Measurements from ENCODE around the gene ZNF853.
"Not testable (repeated sequence)": the region's sequence is repeated elsewhere in the genome, so short reads cannot be mapped to it uniquely, and the experiment has no call there.

Gene ZNF853

DNA sequence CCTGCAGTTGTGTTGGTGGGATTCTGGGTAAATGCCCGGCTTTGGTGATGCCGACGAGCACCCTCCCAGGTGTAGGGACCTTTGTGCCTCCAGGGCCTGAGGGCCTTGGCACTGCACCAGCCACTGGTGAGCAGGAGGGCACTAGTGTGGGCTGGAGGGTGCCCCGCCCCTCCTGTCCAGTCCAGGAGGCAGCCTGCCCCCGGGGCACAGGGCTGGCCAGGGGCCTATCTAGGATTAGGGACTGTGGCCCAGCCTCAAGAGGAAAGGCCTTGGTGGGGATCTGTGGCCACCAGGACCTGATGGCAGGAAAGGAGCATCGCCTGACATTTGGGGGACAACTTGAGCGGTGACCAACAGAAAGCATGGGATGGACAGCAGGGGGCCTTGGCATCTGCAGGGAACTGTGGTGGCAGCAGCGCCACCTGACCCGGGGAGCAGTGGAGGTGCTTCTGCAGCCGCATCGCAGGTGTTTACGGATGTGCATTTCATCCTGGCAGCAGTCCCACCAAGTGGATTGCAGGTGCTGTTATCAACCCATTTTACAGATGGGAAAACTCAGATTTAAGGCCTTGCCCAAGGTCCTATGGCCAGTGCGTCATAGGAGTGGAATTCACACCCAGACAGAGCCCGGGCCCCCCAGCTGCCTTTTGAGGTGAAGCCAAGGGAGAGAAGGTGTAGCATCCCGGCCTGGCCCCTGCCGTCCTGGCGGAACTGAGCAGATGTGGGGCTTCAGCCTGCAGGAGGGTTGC, 32.8 kb downstream of the ZNF853 start:
- DNase-seq (ENCODE audit: low read depth): no peak
- no peak overlapping the region for H3K4me3 ChIP-seq (ENCODE audit: low read depth, low read length)

GRCh38 chr7:6648815-6649104, 33.4 kb downstream of the ZNF853 start:
- no peak overlapping the region for H3K4me3 ChIP-seq (ENCODE audit: low read depth, low read length)
- DNase-seq (ENCODE audit: low read depth): no peak

GRCh38 chr7:6649241-6649961, 34.0 kb downstream of the ZNF853 start:
- H3K4me3 ChIP-seq (ENCODE audit: low read depth, low read length): no peak overlapping the region
- DNase-seq (ENCODE audit: low read depth): no peak

GRCh38 chr7:6650086-6650485, 34.7 kb downstream of the ZNF853 start:
- no peak overlapping the region for H3K4me3 ChIP-seq (ENCODE audit: low read depth, low read length)
- DNase-seq (ENCODE audit: low read depth): no peak

GRCh38 chr7:6650521-6651011, 35.2 kb downstream of the ZNF853 start:
- H3K4me3 ChIP-seq (ENCODE audit: low read depth, low read length): no peak overlapping the region
- DNase-seq (ENCODE audit: low read depth): no peak

GRCh38 chr7:6651851-6652445, 36.5 kb downstream of the ZNF853 start:
- no peak overlapping the region for H3K4me3 ChIP-seq (ENCODE audit: low read depth, low read length)
- no peak for DNase-seq (ENCODE audit: low read depth)

- no peak for DNase-seq (ENCODE audit: low read depth)
- no peak overlapping the region for H3K4me3 ChIP-seq (ENCODE audit: low read depth, low read length)
These were observed 37.1 kb downstream of the ZNF853 start for GRCh38 chr7:6652446-6653011.

DNA sequence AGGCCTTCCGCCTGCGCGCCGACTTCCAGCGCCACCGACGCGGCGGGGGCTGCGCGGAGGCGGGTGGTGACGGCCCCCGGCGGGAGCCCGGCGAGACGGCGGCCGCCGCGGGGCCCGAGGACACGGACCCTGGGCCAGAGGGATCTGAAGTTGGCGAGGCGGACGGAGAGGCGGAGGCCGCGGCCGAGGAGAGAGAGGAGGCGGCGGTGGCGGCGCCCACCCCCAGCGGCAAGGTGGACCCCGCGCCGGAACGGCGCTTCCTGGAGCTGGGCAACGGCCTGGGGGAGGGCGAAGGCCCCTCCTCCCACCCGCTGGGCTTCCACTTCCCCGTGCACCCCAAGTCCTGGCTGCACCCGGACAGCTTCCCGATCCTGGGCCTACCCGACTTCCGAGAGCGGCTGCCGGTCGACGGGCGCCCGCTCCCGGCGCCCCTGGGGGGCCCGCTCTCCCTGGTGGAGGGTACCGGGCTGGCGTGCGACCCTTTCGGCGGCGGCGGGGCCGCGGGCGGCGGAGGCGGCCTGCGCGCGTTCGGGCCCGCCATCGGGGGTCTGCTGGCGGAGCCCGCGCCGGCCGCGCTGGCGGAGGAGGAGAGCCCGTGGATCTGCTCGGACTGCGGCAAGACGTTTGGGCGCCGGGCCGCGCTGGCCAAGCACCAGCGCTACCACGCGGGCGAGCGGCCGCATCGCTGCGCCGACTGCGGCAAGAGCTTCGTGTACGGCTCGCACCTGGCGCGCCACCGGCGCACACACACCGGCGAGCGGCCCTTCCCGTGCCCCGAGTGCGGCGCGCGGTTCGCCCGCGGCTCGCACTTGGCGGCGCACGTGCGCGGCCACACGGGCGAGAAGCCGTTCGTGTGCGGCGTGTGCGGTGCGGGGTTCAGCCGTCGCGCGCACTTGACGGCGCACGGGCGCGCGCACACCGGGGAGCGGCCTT, 37.9 kb downstream of the ZNF853 start:
- H3K4me3 ChIP-seq (ENCODE audit: low read depth, low read length): no peak overlapping the region
- DNase-seq (ENCODE audit: low read depth): no peak

GRCh38 chr7:6654113-6654841, 38.9 kb downstream of the ZNF853 start:
- DNase-seq (ENCODE audit: low read depth): no peak
- H3K4me3 ChIP-seq (ENCODE audit: low read depth, low read length): no peak overlapping the region

DNA sequence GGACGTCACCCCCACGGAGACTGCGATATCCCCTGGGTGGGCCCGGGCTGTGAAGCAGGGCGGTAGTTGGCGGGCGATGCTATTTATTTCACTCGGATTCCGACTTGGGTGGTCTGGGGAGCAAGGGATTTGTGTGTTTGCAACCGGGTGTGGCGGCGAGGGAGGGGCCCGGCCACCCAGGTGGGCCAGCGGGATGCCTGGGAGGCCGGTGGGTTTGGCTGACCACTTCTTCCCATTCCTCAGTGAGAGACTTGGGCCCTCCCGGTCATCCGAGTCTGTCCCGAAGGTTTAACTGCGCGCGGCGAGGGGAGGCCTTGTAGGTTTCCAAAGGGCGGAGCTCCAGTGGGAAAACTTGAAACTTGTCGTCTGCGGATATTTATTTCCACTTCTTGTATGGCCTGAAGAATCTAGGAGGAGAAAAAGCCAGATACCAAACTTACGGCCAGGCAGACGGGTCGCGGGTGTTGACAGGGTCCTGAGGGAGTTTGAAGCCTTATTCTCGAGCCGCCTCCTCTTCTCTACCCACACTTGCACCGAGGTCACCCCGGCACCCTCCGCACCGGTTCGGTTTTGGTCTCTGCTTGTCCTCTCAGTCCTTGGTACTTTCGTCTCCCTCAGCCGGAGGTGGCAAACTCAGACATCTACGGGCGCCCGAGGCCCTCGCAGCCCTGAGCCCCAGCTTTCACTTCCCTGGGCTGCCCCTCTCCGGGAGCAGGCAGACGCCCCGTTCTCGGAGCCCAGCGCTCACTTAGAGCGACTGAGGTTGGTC, 39.6 kb downstream of the ZNF853 start:
- no peak overlapping the region for H3K4me3 ChIP-seq (ENCODE audit: low read depth, low read length)
- no peak for DNase-seq (ENCODE audit: low read depth)

- no peak for DNase-seq (ENCODE audit: low read depth)
- H3K4me3 ChIP-seq (ENCODE audit: low read depth, low read length): no peak overlapping the region
These were observed 40.4 kb downstream of the ZNF853 start for GRCh38 chr7:6655636-6656385.

- no peak overlapping the region for H3K4me3 ChIP-seq (ENCODE audit: low read depth, low read length)
- no peak for DNase-seq (ENCODE audit: low read depth)
These were observed 41.0 kb downstream of the ZNF853 start for GRCh38 chr7:6656413-6656812.

- no peak overlapping the region for H3K4me3 ChIP-seq (ENCODE audit: low read depth, low read length)
- DNase-seq (ENCODE audit: low read depth): no peak
These were observed 43.4 kb downstream of the ZNF853 start for GRCh38 chr7:6658618-6659345.

DNA sequence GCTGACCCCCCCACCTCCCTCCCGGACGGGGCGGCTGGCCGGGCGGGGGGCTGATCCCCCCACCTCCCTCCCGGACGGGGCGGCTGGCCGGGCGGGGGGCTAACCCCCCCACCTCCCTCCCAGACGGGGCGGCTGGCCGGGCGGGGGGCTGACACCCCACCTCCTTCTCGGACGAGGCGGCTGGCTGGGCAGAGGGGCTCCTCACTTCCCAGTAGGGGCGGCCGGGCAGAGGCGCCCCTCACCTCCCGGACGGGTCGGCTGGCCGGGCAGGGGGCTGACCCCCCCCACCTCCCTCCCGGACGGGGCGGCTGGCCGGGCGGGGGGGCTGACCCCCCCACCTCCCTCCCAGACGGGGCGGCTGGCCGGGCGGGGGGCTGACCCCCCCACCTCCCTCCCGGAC, 55.4 kb downstream of the ZNF853 start:
- DNase-seq (ENCODE audit: low read depth); H3K4me3 ChIP-seq (ENCODE audit: low read depth, low read length): not testable (repeated sequence)

Measured in skeletal muscle cell (primary cell).